Ovary (tissue), 9 donors: Measurements from ENCODE around the gene PHF21B. TPM values are rescaled to one million over a fixed set of nuclear protein-coding genes. Genes with fewer than 3 reads are reported as not detected.

Source experiments
- DNase-seq, 5 donors: peaks; one replicate each; pipeline ENCODE4 v3.0.0-alpha.2; 2019 to 2020
- H3K27ac ChIP-seq, 2 donors: fragments of 200-600 bp; one replicate each; pipeline versions ENCODE4 v1.5.1 to v1.8.0; 2019 to 2022
- H3K27me3 ChIP-seq: fragments of 200-600 bp; one replicate; pipeline ENCODE4 v1.8.0; 2022
- H3K36me3 ChIP-seq: fragments of 200-600 bp; sonication (generic); one replicate; pipeline ENCODE4 v1.5.1; 2019
- H3K4me1 ChIP-seq: one replicate; pipeline ENCODE4 v1.8.1; 2013; ENCODE audit warnings: mild to moderate bottlenecking, moderate library complexity; ENCODE audit not compliant: insufficient read depth
- H3K4me3 ChIP-seq: fragments of 200-600 bp; sonication (generic); one replicate; pipeline ENCODE4 v1.5.1; 2017
- H3K9me3 ChIP-seq, 2 donors: fragments of 200-600 bp in 1 of 2; sonication (generic) in 1 of 2; one replicate each; pipeline versions ENCODE4 v1.5.1 to v1.8.1; 2013 to 2019; ENCODE audit warnings: mild to moderate bottlenecking in 1 of 2, moderate library complexity in 1 of 2
- CTCF ChIP-seq, 3 donors: fragments of 450-650 bp in 2 of 3; fragments of 200-600 bp in 1 of 3; IDR thresholded peaks; one replicate each; pipeline versions ENCODE4 v1.5.1 to v1.8.0; 2016 to 2022; ENCODE audit warnings: antibody characterized with exemption in 3 of 3, mild to moderate bottlenecking in 1 of 3
- EP300 ChIP-seq: sonication (generic); formaldehyde crosslinking; IDR thresholded peaks from one replicate; pipeline ENCODE4 v1.6.1; 2017; ENCODE audit warnings: antibody characterized with exemption
- POLR2A ChIP-seq: fragments of 450-650 bp; IDR thresholded peaks from one replicate; pipeline ENCODE4 v1.6.1; 2017; ENCODE audit warnings: antibody characterized with exemption, mild to moderate bottlenecking, moderate library complexity
- WGBS, 3 donors: extraction: QIAGEN DNeasy Blood & Tissue Kit in 1 of 3; methylation state at CpG; one replicate each; pipeline versions ENCODE4 v1.1.5 to v1.1.7; 2013 to 2017; 5-methylcytosine and 5-hydroxymethylcytosine counted together
- intact Hi-C, 4 donors: fragments of 100-400 bp; cut with DNase I; formaldehyde crosslinking; loops; one replicate each; pipeline versions ENCODE4 v1.11.0 to v1.15.1; 2022 to 2023
- polyA plus RNA-seq, 2 donors: library from polyadenylated mRNA; stranded (reverse); fragments of 200-250 nt in 1 of 2; fragments of 350-450 nt in 1 of 2; fragmentation: Illumina TruSeq in 1 of 2; extraction: RNeasy Lipid Tissue Mini Kit (QIAGEN cat#74804) in 1 of 2; gene quantifications; one replicate each; pipeline ENCODE4 v1.2.3, GENCODE V29; 2013 to 2014
- total RNA-seq, 7 donors: library from RNA; depleted of rRNA in 2 of 7; stranded (reverse); fragments of >200 nt in 2 of 7; fragmentation: NEBNext Ultra II Directional in 3 of 7; extraction: Animal tissue kit (Norgen Biotek cat#: 25700) in 3 of 7; gene quantifications; one replicate each; pipeline versions ENCODE4 v1.1.0 to v1.2.4, GENCODE V29; 2016 to 2023
- donor health status: DM: no; HTN: no; CAD: no; lungs with moderate emphysema.
- donor health status: DM: no; HTN: no; CAD: no.
- donor health status: Bipolar disorder and iron deficiency.
- donor health status: DM: yes; HTN: yes; CAD: no.
- donor health status: DM: no; HTN: no; CAD: no.
- donor health status: DM: yes; HTN: yes; CAD: no.

The PHF21B gene
- total and polyA plus RNA-seq, 9 donors, result 0.95 to 10.7 (median 6.4) TPM

- no peaks in the 10 kb centered on the region for H3K4me1 ChIP-seq
- H3K27me3 ChIP-seq, result no peaks in the 10 kb centered on the region
- intact Hi-C loops, result no loop called here
- H3K4me3 ChIP-seq, result no peak overlapping the region
- H3K36me3 ChIP-seq, result no peaks in the 10 kb centered on the region
- TF ChIP-seq POLR2A (no peak), EP300 (no peak), CTCF (IDR thresholded peaks at IDR 0.05) (no peak)
- WGBS, 3 donors, result 80 to 88% (median 81%) methylated on average over 1 of the region's 1 CpG
- DNase-seq, result no peak
- peaks cover 0 to 3% of the 10 kb centered on the region in 2 donors for H3K9me3 ChIP-seq
- no peak overlapping the region for H3K27ac ChIP-seq
Observed at GRCh38 chr22:44831885-44832284, 177.9 kb downstream of the PHF21B start.

Other genes with a start within 250 kb of the PHF21B start
- gene NUP50, start 153.9 kb upstream of the PHF21B start, total RNA-seq, result 10 to 100 TPM; 35.8 to 58.6 (median 48.1) TPM
- 10 to 100 TPM; 12.4 to 24.0 TPM for gene NUP50, start 153.9 kb upstream of the PHF21B start, polyA plus RNA-seq
- 10 to 100 TPM; 14.8 to 40.0 (median 33.9) TPM for gene KIAA0930, start 230.9 kb upstream of the PHF21B start, total RNA-seq
- 10 to 100 TPM; 17.3 to 19.4 TPM for gene KIAA0930, start 230.9 kb upstream of the PHF21B start, polyA plus RNA-seq